Endothelial cell of umbilical vein (primary cell): Measurements from ENCODE around the gene DCLK1. TPM values are rescaled to one million over a fixed set of nuclear protein-coding genes. Genes with fewer than 3 reads are reported as not detected.

Experiments
- BruUV-seq: library from RNA; stranded (reverse); fragments of 400-500 nt; replicated peaks from 2 replicates; lab custom pipeline; 2021; lab: Mats Ljungman, UMichigan
- CTCF ChIA-PET: fragments of 300-600, 350-600 bp; sonication (Branson Sonifier 250); formaldehyde crosslinking; loops from one replicate; lab custom pipeline; 2021; ENCODE audit warnings: antibody characterized with exemption, inconsistent platforms; lab: Charles Lee
- POLR2A ChIA-PET: fragments of 300-600, 350-600 bp; sonication (Branson Sonifier 250); formaldehyde crosslinking; loops from one replicate; lab custom pipeline; 2021; ENCODE audit warnings: antibody characterized with exemption, inconsistent platforms; lab: Charles Lee
- DNase-seq: peaks from one replicate; pipeline ENCODE4 v3.0.0-alpha.2; 2011; ENCODE audit warnings: low read depth, low spot score
- FAIRE-seq: peaks from 2 replicates; lab custom pipeline; 2011; peaks lifted over from hg19 to GRCh38; lab: Jason Lieb, UNC
- H2AFZ ChIP-seq: 2 replicates; pipeline ENCODE4 v1.6.0; 2012; ENCODE audit warnings: low read depth, low read length, control low read depth, inconsistent platforms
- H3K27ac ChIP-seq: 2 replicates; pipeline ENCODE4 v1.5.1; 2011; ENCODE audit warnings: low read depth, mild to moderate bottlenecking, control low read depth, low read length, moderate library complexity; ENCODE audit not compliant: insufficient read depth
- H3K27me3 ChIP-seq, 2 experiments: 2 replicates each; pipeline versions ENCODE4 v1.6.0 to v1.6.1; 2011; ENCODE audit warnings: low read length in 2 of 2, mixed read lengths in 1 of 2; ENCODE audit not compliant: control insufficient read depth in 2 of 2, insufficient read depth in 2 of 2
- H3K36me3 ChIP-seq, 2 experiments: 2 replicates in 1 of 2; 3 replicates in 1 of 2; pipeline ENCODE4 v1.5.1; 2011; ENCODE audit warnings: low read length in 2 of 2, mild to moderate bottlenecking in 1 of 2, moderate library complexity in 1 of 2; ENCODE audit not compliant: control insufficient read depth in 2 of 2, insufficient read depth in 2 of 2; ENCODE audit errors: extremely low read depth in 1 of 2
- H3K4me1 ChIP-seq: 3 replicates; pipeline ENCODE4 v1.5.1; 2011; ENCODE audit warnings: mild to moderate bottlenecking, low read length; ENCODE audit not compliant: control insufficient read depth, insufficient read depth; ENCODE audit errors: extremely low read depth
- H3K4me2 ChIP-seq: 2 replicates; pipeline ENCODE4 v1.6.1; 2011; ENCODE audit warnings: low read length, control low read depth, mixed read lengths; ENCODE audit not compliant: insufficient read depth
- H3K4me3 ChIP-seq, 3 experiments: fragments of 200-600 bp in 1 of 3; sonication (generic), shearing (Covaris generic) in 1 of 3; replicated peaks in 1 of 3; 2 replicates each; pipeline ENCODE4 v1.5.1; 2011 to 2016; ENCODE audit warnings: control low read depth in 3 of 3, low read length in 3 of 3, mild to moderate bottlenecking in 2 of 3, inconsistent platforms in 1 of 3, low read depth in 1 of 3, moderate library complexity in 1 of 3; ENCODE audit not compliant: insufficient read depth in 1 of 3
- H3K79me2 ChIP-seq: 2 replicates; pipeline ENCODE4 v1.6.0; 2012; ENCODE audit warnings: low read length, inconsistent platforms; ENCODE audit not compliant: control insufficient read depth, insufficient read depth
- H3K9ac ChIP-seq: replicated peaks from 2 replicates; pipeline ENCODE3; 2011; ENCODE audit warnings: low read length, control low read depth; ENCODE audit not compliant: insufficient read depth; ENCODE audit errors: extremely low read depth
- H3K9me1 ChIP-seq: replicated peaks from 3 replicates; pipeline ENCODE4 v1.6.0; 2011; ENCODE audit warnings: mild to moderate bottlenecking, low read length; ENCODE audit not compliant: control insufficient read depth, insufficient read depth; ENCODE audit errors: extremely low read depth
- H3K9me3 ChIP-seq: replicated peaks from 2 replicates; pipeline ENCODE4 v1.5.1; 2012; ENCODE audit warnings: low read length, inconsistent platforms; ENCODE audit not compliant: control insufficient read depth, insufficient read depth
- H4K20me1 ChIP-seq: replicated peaks from 2 replicates; pipeline ENCODE3; 2011; ENCODE audit warnings: mild to moderate bottlenecking, low read length; ENCODE audit not compliant: control insufficient read depth, insufficient read depth; ENCODE audit errors: extremely low read depth
- CTCF ChIP-seq, 2 donors: IDR thresholded peaks; 1 replicate in 1 of 2; 2 replicates in 1 of 2; pipeline ENCODE4 v1.5.1; 2011; ENCODE audit warnings: low read length in 2 of 2, mild to moderate bottlenecking in 2 of 2, moderate library complexity in 2 of 2, control low read depth in 1 of 2, inconsistent platforms in 1 of 2, low read depth in 1 of 2; ENCODE audit not compliant: insufficient read depth in 1 of 2; ENCODE audit errors: extremely low read depth in 1 of 2
- EZH2 ChIP-seq: IDR thresholded peaks from 2 replicates; pipeline ENCODE4 v1.6.1; 2012; ENCODE audit warnings: borderline replicate concordance, low read depth, mild to moderate bottlenecking, moderate library complexity, low read length, inconsistent platforms; ENCODE audit not compliant: severe bottlenecking
- FOS ChIP-seq: IDR thresholded peaks from 2 replicates; pipeline ENCODE4 v1.6.1; 2011; ENCODE audit warnings: mild to moderate bottlenecking, low read length, moderate library complexity, borderline replicate concordance; ENCODE audit not compliant: insufficient read depth
- GATA2 ChIP-seq: IDR thresholded peaks from 2 replicates; pipeline ENCODE4 v1.7.0; 2011; ENCODE audit warnings: low read depth, mild to moderate bottlenecking, moderate library complexity, mixed read lengths, low read length; ENCODE audit not compliant: insufficient read length, insufficient read depth
- JUN ChIP-seq: IDR thresholded peaks from 2 replicates; pipeline ENCODE4 v1.6.1; 2011; ENCODE audit warnings: borderline replicate concordance, low read depth; ENCODE audit not compliant: insufficient read length, insufficient read depth
- MAX ChIP-seq: IDR thresholded peaks from 2 replicates; pipeline ENCODE4 v1.6.1; 2011; ENCODE audit not compliant: insufficient read depth, insufficient read length
- MYC ChIP-seq: IDR thresholded peaks from one replicate; pipeline ENCODE4 v1.6.1; 2011; ENCODE audit warnings: mild to moderate bottlenecking, low read depth, low read length
- POLR2A ChIP-seq: IDR thresholded peaks from 2 replicates; pipeline ENCODE4 v1.6.1; 2012; ENCODE audit warnings: low read depth, mild to moderate bottlenecking, control low read depth, low read length
- POLR2AphosphoS5 ChIP-seq: IDR thresholded peaks from 2 replicates; pipeline ENCODE4 v1.6.1; 2012; ENCODE audit warnings: low read depth, mild to moderate bottlenecking, control low read depth, low read length, moderate library complexity; ENCODE audit not compliant: insufficient read depth
- dilution Hi-C: fragments of 300-500 bp; cut with MboI; formaldehyde crosslinking; loops from one replicate; pipeline ENCODE4 v1.15.0; 2019; ENCODE audit warnings: low sequenced_read_pairs; ENCODE audit not compliant: extremely low pct_ligation_motif_present
- intact Hi-C: fragments of 100-400 bp; cut with micrococcal nuclease; formaldehyde crosslinking; loops from one replicate; pipeline ENCODE4 v1.10.0; 2022
- polyA plus RNA-seq, 4 experiments: library from polyadenylated mRNA; depleted of rRNA in 3 of 4; stranded (reverse) in 3 of 4; unstranded in 1 of 4; fragments of >200 nt; gene quantifications; 2 replicates each; pipeline versions ENCODE4 v1.2.1 to v1.2.3, GENCODE V29; 2011 to 2012; ENCODE audit warnings: missing spikeins in 1 of 4
- total RNA-seq: library from RNA; stranded (reverse); gene quantifications from 2 replicates; pipeline ENCODE4 v1.2.3, GENCODE V29; 2021

DCLK1 gene
- total and polyA plus RNA-seq, 2 donors (not counting 3 experiments of a cell fraction or from before 2014, with no cell fraction given), result 0.28 to 3.9 TPM

GRCh38 chr13:35722458-35723052 lies 408.6 kb downstream of the DCLK1 start:
- no peaks in the 10 kb centered on the region for H3K9me3 ChIP-seq
- peaks cover 10% of the 10 kb centered on the region for H3K4me1 ChIP-seq
- no peak overlapping the region for H2AFZ ChIP-seq
- H4K20me1 ChIP-seq, result no peaks in the 10 kb centered on the region
- H3K9me1 ChIP-seq, result no peaks in the 10 kb centered on the region
- H3K4me2 ChIP-seq, result no peak overlapping the region
- no peaks in the 10 kb centered on the region for H3K36me3 ChIP-seq
- dilution Hi-C loops (no loop called here), intact Hi-C loops (loop anchor here (5.0 kb wide), 1 partner anchor 1845 kb away; no protein-coding TSS in a partner anchor)
- FAIRE-seq (no peak), DNase-seq (no peak)
- H3K79me2 ChIP-seq, result no peaks in the 10 kb centered on the region
- no peak for TF ChIP-seq EZH2
- no peak for TF ChIP-seq POLR2A
- TF ChIP-seq FOS, result no peak
- TF ChIP-seq GATA2, result no peak
- TF ChIP-seq MYC, result no peak
- TF ChIP-seq MAX, result no peak
- no peak for TF ChIP-seq JUN
- TF ChIP-seq POLR2AphosphoS5, result no peak
- TF ChIP-seq CTCF (IDR thresholded peaks at IDR 0.05; ENCODE audit: extremely low read depth in 1 of 2, insufficient read depth in 1 of 2, low read depth in 1 of 2, low read length in 2 of 2), result no peak
- ChIA-PET CTCF (interaction anchor here (0.8 to 4.1 kb wide), 15 partner anchors 10 to 1922 kb away, joined by 3 to 27 read pairs (median 7); no protein-coding TSS in a partner anchor), POLR2A (no interaction called here)
- H3K4me3 ChIP-seq, result no peak overlapping the region
- H3K27me3 ChIP-seq, result peaks cover 0 to 3% of the 10 kb centered on the region in 2 experiments
- H3K9ac ChIP-seq, result no peak overlapping the region
- H3K27ac ChIP-seq, result no peak overlapping the region
- no TSS peak for BruUV-seq
